Measurements from ENCODE around the gene DRC1.
"Not testable (repeated sequence)": the region's sequence is repeated elsewhere in the genome, so short reads cannot be mapped to it uniquely, and the experiment has no call there.

DRC1 gene

GRCh38 chr2:26359886-26360473 lies 41.7 kb upstream of the DRC1 start:
- H3K4me3 ChIP-seq (ENCODE audit: low read depth, low read length): no peak overlapping the region
- in situ Hi-C loops (cut with HindIII; ENCODE audit: low sequenced_read_pairs): no loop called here
- TF ChIP-seq CTCF (IDR thresholded peaks at IDR 0.05; ENCODE audit: low read depth, low read length, missing control alignments): no peak
- no peak for DNase-seq (ENCODE audit: low read depth)

DNA sequence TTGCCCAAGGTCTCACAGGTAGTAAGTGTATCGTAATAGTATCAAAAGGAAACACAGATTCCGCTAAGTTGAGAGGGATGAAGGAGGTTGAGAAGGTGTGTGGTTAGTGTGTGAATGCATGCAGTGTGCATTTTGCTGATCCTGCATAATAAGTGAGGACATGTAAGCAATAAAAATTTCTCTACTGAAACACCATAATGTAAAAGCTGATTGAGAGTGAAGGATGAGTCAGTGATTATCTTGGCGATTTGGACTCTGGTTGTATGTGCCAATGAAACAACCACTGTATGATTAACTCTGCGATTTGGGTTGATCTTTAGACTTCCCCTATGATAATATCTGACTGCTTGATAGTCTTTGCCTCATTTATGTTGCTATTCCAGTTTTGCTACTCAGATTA lies 38.4 kb upstream of the DRC1 start:
- no peak overlapping the region for H3K4me3 ChIP-seq (ENCODE audit: low read depth, low read length)
- in situ Hi-C loops (cut with HindIII; ENCODE audit: low sequenced_read_pairs): no loop called here
- no peak for TF ChIP-seq CTCF (IDR thresholded peaks at IDR 0.05; ENCODE audit: low read depth, low read length, missing control alignments)
- no peak for DNase-seq (ENCODE audit: low read depth)

GRCh38 chr2:26363958-26364357 lies 37.8 kb upstream of the DRC1 start:
- H3K4me3 ChIP-seq (ENCODE audit: low read depth, low read length): no peak overlapping the region
- no peak for DNase-seq (ENCODE audit: low read depth)
- in situ Hi-C loops (cut with HindIII; ENCODE audit: low sequenced_read_pairs): no loop called here
- no peak for TF ChIP-seq CTCF (IDR thresholded peaks at IDR 0.05; ENCODE audit: low read depth, low read length, missing control alignments)

- in situ Hi-C loops (cut with HindIII; ENCODE audit: low sequenced_read_pairs): no loop called here
These were observed 37.1 kb upstream of the DRC1 start for GRCh38 chr2:26364669-26365068.

GRCh38 chr2:26366957-26367356 lies 34.8 kb upstream of the DRC1 start:
- DNase-seq (ENCODE audit: low read depth): no peak
- in situ Hi-C loops (cut with HindIII; ENCODE audit: low sequenced_read_pairs): no loop called here
- H3K4me3 ChIP-seq (ENCODE audit: low read depth, low read length): no peak overlapping the region
- no peak for TF ChIP-seq CTCF (IDR thresholded peaks at IDR 0.05; ENCODE audit: low read depth, low read length, missing control alignments)

More at GRCh38 chr2:26364669-26365068, 37.1 kb upstream of the DRC1 start:
- no peak overlapping the region for H3K4me3 ChIP-seq (ENCODE audit: low read depth, low read length)
- DNase-seq (ENCODE audit: low read depth): no peak
- no peak for TF ChIP-seq CTCF (IDR thresholded peaks at IDR 0.05; ENCODE audit: low read depth, low read length, missing control alignments)

- H3K4me3 ChIP-seq (ENCODE audit: low read depth, low read length); DNase-seq (ENCODE audit: low read depth); in situ Hi-C loops (cut with HindIII; ENCODE audit: low sequenced_read_pairs): not testable (repeated sequence)
These were observed 32.1 kb upstream of the DRC1 start for GRCh38 chr2:26369664-26370063.

- in situ Hi-C loops (cut with HindIII; ENCODE audit: low sequenced_read_pairs); H3K4me3 ChIP-seq (ENCODE audit: low read depth, low read length); DNase-seq (ENCODE audit: low read depth): not testable (repeated sequence)
These were observed 30.8 kb upstream of the DRC1 start for GRCh38 chr2:26370909-26371308.

DNA sequence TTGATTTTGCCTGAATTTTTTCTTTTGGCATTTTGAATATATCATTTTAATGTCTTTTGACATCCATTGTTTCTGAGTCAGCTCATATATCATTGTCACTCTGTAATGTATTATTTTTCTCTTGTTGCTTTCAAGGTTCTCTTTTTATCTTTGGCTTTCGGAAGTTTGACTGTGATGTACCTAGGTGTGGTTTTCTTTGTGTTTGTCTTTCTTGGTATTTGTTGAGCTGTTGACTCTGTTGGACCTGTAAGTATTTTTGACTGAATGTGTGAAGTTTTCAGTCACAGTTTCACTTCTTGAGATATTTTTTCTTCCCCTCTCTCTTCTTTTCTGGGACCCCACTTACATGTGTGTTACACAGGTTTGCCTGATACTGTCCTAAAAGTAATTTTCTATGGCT lies 24.9 kb upstream of the DRC1 start:
- in situ Hi-C loops (cut with HindIII; ENCODE audit: low sequenced_read_pairs): no loop called here
- no peak overlapping the region for H3K4me3 ChIP-seq (ENCODE audit: low read depth, low read length)
- DNase-seq (ENCODE audit: low read depth): no peak
- TF ChIP-seq CTCF (IDR thresholded peaks at IDR 0.05; ENCODE audit: low read depth, low read length, missing control alignments): no peak
